Activated naive CD4-positive, alpha-beta T cell treated with anti-CD3 and anti-CD28 coated beads for 36 hours (primary cell): ENCODE data around the gene DGKD. TPM values are rescaled to one million over a fixed set of nuclear protein-coding genes. Genes with fewer than 3 reads are reported as not detected.
"Not testable (repeated sequence)": the region's sequence is repeated elsewhere in the genome, so short reads cannot be mapped to it uniquely, and the experiment has no call there.

Source experiments
- CTCF ChIA-PET: fragments of 350-600 bp; sonication (Branson Sonifier 250); formaldehyde crosslinking; loops from one replicate; lab custom pipeline; 2021; ENCODE audit warnings: antibody characterized with exemption; lab: Charles Lee
- DNase-seq: peaks from one replicate; pipeline ENCODE4 v3.0.0-alpha.2; 2020
- H3K27ac Mint-ChIP-seq: one replicate; pipeline ENCODE4 v1.8.0; 2021; ENCODE audit warnings: mild to moderate bottlenecking, mixed read lengths
- H3K27me3 Mint-ChIP-seq: one replicate; pipeline ENCODE4 v1.8.0; 2021; ENCODE audit warnings: low read depth, mixed read lengths
- H3K36me3 Mint-ChIP-seq: one replicate; pipeline ENCODE4 v1.8.0; 2021; ENCODE audit warnings: low read depth, mixed read lengths
- H3K4me1 Mint-ChIP-seq: one replicate; pipeline ENCODE4 v1.8.0; 2021; ENCODE audit warnings: low read depth, mixed read lengths
- H3K4me3 Mint-ChIP-seq: one replicate; pipeline ENCODE4 v1.8.0; 2021; ENCODE audit warnings: mild to moderate bottlenecking, moderate library complexity, mixed read lengths
- H3K9me3 Mint-ChIP-seq: one replicate; pipeline ENCODE4 v1.8.0; 2021; ENCODE audit warnings: mixed read lengths
- intact Hi-C: fragments of 100-400 bp; cut with micrococcal nuclease; formaldehyde crosslinking; loops from one replicate; pipeline ENCODE4 v1.15.1; 2023
- total RNA-seq, 2 experiments: library from RNA; stranded (reverse); gene quantifications; one replicate each; pipeline ENCODE4 v1.2.3, GENCODE V29; 2021

Gene DGKD
- total RNA-seq, 2 experiments from 2014 or later, result 68.9 to 72.3 TPM

- DNase-seq, result no peak
- peaks cover 12% of the 10 kb centered on the region for H3K36me3 Mint-ChIP-seq
- peaks cover 37% of the 10 kb centered on the region for H3K4me1 Mint-ChIP-seq
- no peak overlapping the region for H3K4me3 Mint-ChIP-seq
- H3K9me3 Mint-ChIP-seq, result peaks cover 6% of the 10 kb centered on the region
- H3K27ac Mint-ChIP-seq, result no peak overlapping the region
- H3K27me3 Mint-ChIP-seq, result no peaks in the 10 kb centered on the region
- CTCF ChIA-PET, result no interaction called here
- intact Hi-C loops, result no loop called here
Observed at GRCh38 chr2:233367586-233367985, 13.3 kb downstream of the DGKD start.

GRCh38 chr2:233368756-233369155 is 14.5 kb downstream of the DGKD start:
- H3K36me3 Mint-ChIP-seq, result peaks cover 12% of the 10 kb centered on the region
- CTCF ChIA-PET, result interaction anchor here (0.5 kb wide), 1 partner anchor 30 kb away, joined by 3 read pairs; no protein-coding TSS in a partner anchor
- H3K4me3 Mint-ChIP-seq, result no peak overlapping the region
- no peaks in the 10 kb centered on the region for H3K27me3 Mint-ChIP-seq
- intact Hi-C loops, result no loop called here
- H3K27ac Mint-ChIP-seq, result no peak overlapping the region
- H3K9me3 Mint-ChIP-seq, result peaks cover 2% of the 10 kb centered on the region
- peaks cover 36% of the 10 kb centered on the region for H3K4me1 Mint-ChIP-seq
- no peak for DNase-seq

- H3K27ac Mint-ChIP-seq, result no peak overlapping the region
- H3K4me1 Mint-ChIP-seq, result peaks cover 33% of the 10 kb centered on the region
Observed at GRCh38 chr2:233369462-233369861, 15.2 kb downstream of the DGKD start.

GRCh38 chr2:233369897-233370685 is 15.8 kb downstream of the DGKD start:
- peaks cover 31% of the 10 kb centered on the region for H3K4me1 Mint-ChIP-seq
- intact Hi-C loops, result no loop called here
- CTCF ChIA-PET, result no interaction called here
- no peak overlapping the region for H3K4me3 Mint-ChIP-seq
- DNase-seq, result no peak
- no peaks in the 10 kb centered on the region for H3K9me3 Mint-ChIP-seq
- H3K27ac Mint-ChIP-seq, result no peak overlapping the region
- H3K27me3 Mint-ChIP-seq, result no peaks in the 10 kb centered on the region
- H3K36me3 Mint-ChIP-seq, result peaks cover 8% of the 10 kb centered on the region

More at GRCh38 chr2:233369462-233369861, 15.2 kb downstream of the DGKD start:
- peaks cover 11% of the 10 kb centered on the region for H3K36me3 Mint-ChIP-seq
- no peak for DNase-seq
- no peaks in the 10 kb centered on the region for H3K9me3 Mint-ChIP-seq
- H3K4me3 Mint-ChIP-seq, result no peak overlapping the region
- no peaks in the 10 kb centered on the region for H3K27me3 Mint-ChIP-seq
- intact Hi-C loops, result no loop called here
- CTCF ChIA-PET, result no interaction called here

- Mint-ChIP-seq H3K9me3 (no peaks in the 10 kb centered on the region), H3K36me3 (peaks cover 17% of the 10 kb centered on the region), H3K27me3 (no peaks in the 10 kb centered on the region), H3K4me3 (no peak overlapping the region), H3K4me1 (peaks cover 25% of the 10 kb centered on the region), H3K27ac (no peak overlapping the region)
- no peak for DNase-seq
- CTCF ChIA-PET, result interaction anchor here (1.4 to 1.6 kb wide), 2 partner anchors 11 to 72 kb away, joined by 3 read pairs; no protein-coding TSS in a partner anchor
- intact Hi-C loops, result no loop called here
Observed at GRCh38 chr2:233371641-233372040, 17.3 kb downstream of the DGKD start.

GRCh38 chr2:233372855-233373254 is 18.6 kb downstream of the DGKD start:
- DNase-seq, result no peak
- CTCF ChIA-PET, result interaction anchor here (0.6 to 1.6 kb wide), 5 partner anchors 8 to 70 kb away, joined by 3 to 4 read pairs (median 3); no protein-coding TSS in a partner anchor
- Mint-ChIP-seq H3K4me3 (no peak overlapping the region), H3K36me3 (peaks cover 19% of the 10 kb centered on the region), H3K27me3 (no peaks in the 10 kb centered on the region), H3K4me1 (peaks cover 25% of the 10 kb centered on the region), H3K27ac (no peak overlapping the region), H3K9me3 (no peaks in the 10 kb centered on the region)
- intact Hi-C loops, result no loop called here

GRCh38 chr2:233373316-233373715 is 19.0 kb downstream of the DGKD start:
- peaks cover 19% of the 10 kb centered on the region for H3K36me3 Mint-ChIP-seq
- no peak overlapping the region for H3K4me3 Mint-ChIP-seq
- no peak for DNase-seq
- peaks cover 25% of the 10 kb centered on the region for H3K4me1 Mint-ChIP-seq
- intact Hi-C loops, result no loop called here
- no peaks in the 10 kb centered on the region for H3K9me3 Mint-ChIP-seq
- H3K27ac Mint-ChIP-seq, result no peak overlapping the region
- CTCF ChIA-PET, result interaction anchor here (0.6 to 1.6 kb wide), 3 partner anchors 9 to 12 kb away, joined by 3 read pairs; no protein-coding TSS in a partner anchor
- no peaks in the 10 kb centered on the region for H3K27me3 Mint-ChIP-seq

- Mint-ChIP-seq H3K36me3 (peaks cover 19% of the 10 kb centered on the region), H3K4me1 (peaks cover 20% of the 10 kb centered on the region)
- CTCF ChIA-PET, result interaction anchor here (0.6 kb wide), 1 partner anchor 13 kb away, joined by 3 read pairs; no protein-coding TSS in a partner anchor
Observed at GRCh38 chr2:233374776-233375175, 20.5 kb downstream of the DGKD start.

GRCh38 chr2:233375490-233376314 is 21.4 kb downstream of the DGKD start:
- peaks cover 19% of the 10 kb centered on the region for H3K36me3 Mint-ChIP-seq
- intact Hi-C loops, result no loop called here
- H3K27me3 Mint-ChIP-seq, result no peaks in the 10 kb centered on the region
- CTCF ChIA-PET, result no interaction called here
- no peaks in the 10 kb centered on the region for H3K9me3 Mint-ChIP-seq
- no peak for DNase-seq
- H3K4me3 Mint-ChIP-seq, result no peak overlapping the region
- H3K27ac Mint-ChIP-seq, result peak overlapping the region; percentile 5
- peaks cover 27% of the 10 kb centered on the region for H3K4me1 Mint-ChIP-seq

More at GRCh38 chr2:233374776-233375175, 20.5 kb downstream of the DGKD start:
- H3K9me3 Mint-ChIP-seq, H3K4me3 Mint-ChIP-seq, DNase-seq, H3K27ac Mint-ChIP-seq, intact Hi-C loops, H3K27me3 Mint-ChIP-seq: not testable (repeated sequence)

- H3K27me3 Mint-ChIP-seq, result no peaks in the 10 kb centered on the region
- H3K27ac Mint-ChIP-seq, result no peak overlapping the region
- no peak overlapping the region for H3K4me3 Mint-ChIP-seq
- intact Hi-C loops, result no loop called here
- CTCF ChIA-PET, result interaction anchor here (0.7 to 1.3 kb wide), 2 partner anchors 22 to 29 kb away, joined by 3 to 4 read pairs; no protein-coding TSS in a partner anchor
- H3K36me3 Mint-ChIP-seq, result peaks cover 17% of the 10 kb centered on the region
- H3K4me1 Mint-ChIP-seq, result peaks cover 49% of the 10 kb centered on the region
- DNase-seq, result no peak
- H3K9me3 Mint-ChIP-seq, result no peaks in the 10 kb centered on the region
Observed at GRCh38 chr2:233379034-233379433, 24.7 kb downstream of the DGKD start.

GRCh38 chr2:233379441-233379840 is 25.1 kb downstream of the DGKD start:
- H3K27me3 Mint-ChIP-seq, result no peaks in the 10 kb centered on the region
- H3K27ac Mint-ChIP-seq, result no peak overlapping the region
- no peak for DNase-seq
- intact Hi-C loops, result no loop called here
- CTCF ChIA-PET, result interaction anchor here (0.7 kb wide), 1 partner anchor 29 kb away, joined by 3 read pairs; no protein-coding TSS in a partner anchor
- peaks cover 54% of the 10 kb centered on the region for H3K4me1 Mint-ChIP-seq
- H3K36me3 Mint-ChIP-seq, result peaks cover 16% of the 10 kb centered on the region
- no peak overlapping the region for H3K4me3 Mint-ChIP-seq
- no peaks in the 10 kb centered on the region for H3K9me3 Mint-ChIP-seq
